Measurements from ENCODE around the gene SLC25A13.

The SLC25A13 gene

DNA sequence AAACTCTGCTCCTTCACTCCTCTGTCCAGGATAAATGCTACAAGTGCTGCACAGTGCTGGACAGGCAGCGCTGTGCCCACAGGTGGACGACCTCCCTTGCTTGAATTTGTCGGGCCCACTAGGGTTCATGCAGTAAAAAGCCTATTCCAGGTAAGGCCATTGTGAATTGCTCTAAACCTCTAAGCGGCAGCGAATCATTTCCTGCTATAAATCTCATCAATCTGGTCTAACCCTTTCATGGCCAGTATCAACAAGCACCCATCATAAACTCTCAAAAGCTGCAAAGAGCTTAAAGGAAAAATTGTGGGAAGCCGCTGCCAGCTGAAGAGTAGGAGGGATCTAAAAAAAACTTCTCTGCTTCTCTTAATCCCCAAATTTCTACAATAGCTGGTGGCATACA, 134.2 kb downstream of the SLC25A13 start:
- no peaks in the 10 kb centered on the region for H3K27me3 ChIP-seq (ENCODE audit: control insufficient read depth in 1 of 2, insufficient read depth in 2 of 2, low read length in 2 of 2)
- H3K4me3 ChIP-seq (ENCODE audit: low read length in 2 of 2), result no peak overlapping the region
- no peaks in the 10 kb centered on the region for H3K4me1 ChIP-seq (ENCODE audit: control insufficient read depth, insufficient read depth, low read length)
- no peak overlapping the region for H3K27ac ChIP-seq (ENCODE audit: low read length)
- H3K9ac ChIP-seq (ENCODE audit: low read length in 2 of 2), result no peak overlapping the region
- H3K36me3 ChIP-seq (ENCODE audit: control insufficient read depth in 2 of 2, insufficient read depth in 2 of 2, low read length in 2 of 2), result peaks cover 16 to 19% of the 10 kb centered on the region in 2 donors
- no peaks in the 10 kb centered on the region for H3K9me3 ChIP-seq (ENCODE audit: control insufficient read depth in 2 of 2, low read length in 2 of 2)

DNA sequence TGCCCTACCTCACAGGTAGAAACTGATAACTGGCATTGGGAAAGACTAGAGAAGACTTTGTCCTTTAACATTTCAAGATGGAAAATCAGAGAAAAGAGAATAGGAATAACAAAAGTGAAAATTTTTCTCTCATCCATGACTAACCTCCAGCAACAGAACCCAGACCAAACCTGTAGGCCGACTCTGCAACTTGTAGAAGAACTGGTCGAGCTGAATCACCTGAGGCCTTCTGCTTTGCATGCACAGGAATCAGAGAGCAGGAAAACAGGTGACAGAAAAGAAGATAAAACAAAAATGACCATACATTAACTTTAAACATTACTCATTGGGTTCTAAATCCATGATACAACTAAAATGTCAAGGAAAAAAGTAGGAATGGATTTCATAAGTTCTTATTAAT, 137.1 kb downstream of the SLC25A13 start:
- no peak overlapping the region for H3K4me3 ChIP-seq (ENCODE audit: low read length in 2 of 2)
- H3K27me3 ChIP-seq (ENCODE audit: control insufficient read depth in 1 of 2, insufficient read depth in 2 of 2, low read length in 2 of 2), result no peaks in the 10 kb centered on the region
- H3K9me3 ChIP-seq (ENCODE audit: control insufficient read depth in 2 of 2, low read length in 2 of 2), result no peaks in the 10 kb centered on the region
- H3K36me3 ChIP-seq (ENCODE audit: control insufficient read depth in 2 of 2, insufficient read depth in 2 of 2, low read length in 2 of 2), result peaks cover 15 to 20% of the 10 kb centered on the region in 2 donors
- H3K9ac ChIP-seq (ENCODE audit: low read length in 2 of 2), result no peak overlapping the region
- H3K27ac ChIP-seq (ENCODE audit: low read length), result no peak overlapping the region
- H3K4me1 ChIP-seq (ENCODE audit: control insufficient read depth, insufficient read depth, low read length), result no peaks in the 10 kb centered on the region

DNA sequence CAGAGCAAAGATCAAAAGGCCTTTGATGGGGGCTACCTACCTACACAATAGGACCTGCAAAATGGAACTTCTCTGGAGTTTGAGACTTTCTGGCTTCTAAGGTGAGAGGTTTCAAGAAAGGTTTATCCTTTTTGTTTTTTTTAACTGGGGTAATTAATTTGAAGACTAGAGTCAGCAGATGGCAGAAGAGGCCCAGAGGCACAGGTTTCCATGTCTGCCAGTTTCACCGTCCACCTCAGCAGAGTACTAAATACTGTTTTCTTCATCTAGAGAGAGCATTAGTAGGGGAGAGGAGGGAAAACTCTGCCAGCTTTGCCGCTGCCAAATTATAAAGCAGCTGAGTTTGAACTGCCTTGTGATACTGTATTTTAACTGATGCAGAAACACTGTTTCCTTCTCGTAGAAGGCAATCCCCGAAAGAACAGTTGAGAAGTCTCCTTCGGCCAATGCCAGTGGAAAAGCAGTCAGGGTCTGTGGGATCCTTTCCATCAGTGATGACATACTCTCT, 138.7 kb downstream of the SLC25A13 start:
- Histone ChIP-seq H3K4me3 (ENCODE audit: low read length in 2 of 2) (no peak overlapping the region), H3K27ac (ENCODE audit: low read length) (no peak overlapping the region), H3K4me1 (ENCODE audit: control insufficient read depth, insufficient read depth, low read length) (no peaks in the 10 kb centered on the region), H3K9me3 (ENCODE audit: control insufficient read depth in 2 of 2, low read length in 2 of 2) (no peaks in the 10 kb centered on the region), H3K9ac (ENCODE audit: low read length in 2 of 2) (no peak overlapping the region), H3K36me3 (ENCODE audit: control insufficient read depth in 2 of 2, insufficient read depth in 2 of 2, low read length in 2 of 2) (peaks cover 12 to 20% of the 10 kb centered on the region in 2 donors), H3K27me3 (ENCODE audit: control insufficient read depth in 1 of 2, insufficient read depth in 2 of 2, low read length in 2 of 2) (no peaks in the 10 kb centered on the region)

DNA sequence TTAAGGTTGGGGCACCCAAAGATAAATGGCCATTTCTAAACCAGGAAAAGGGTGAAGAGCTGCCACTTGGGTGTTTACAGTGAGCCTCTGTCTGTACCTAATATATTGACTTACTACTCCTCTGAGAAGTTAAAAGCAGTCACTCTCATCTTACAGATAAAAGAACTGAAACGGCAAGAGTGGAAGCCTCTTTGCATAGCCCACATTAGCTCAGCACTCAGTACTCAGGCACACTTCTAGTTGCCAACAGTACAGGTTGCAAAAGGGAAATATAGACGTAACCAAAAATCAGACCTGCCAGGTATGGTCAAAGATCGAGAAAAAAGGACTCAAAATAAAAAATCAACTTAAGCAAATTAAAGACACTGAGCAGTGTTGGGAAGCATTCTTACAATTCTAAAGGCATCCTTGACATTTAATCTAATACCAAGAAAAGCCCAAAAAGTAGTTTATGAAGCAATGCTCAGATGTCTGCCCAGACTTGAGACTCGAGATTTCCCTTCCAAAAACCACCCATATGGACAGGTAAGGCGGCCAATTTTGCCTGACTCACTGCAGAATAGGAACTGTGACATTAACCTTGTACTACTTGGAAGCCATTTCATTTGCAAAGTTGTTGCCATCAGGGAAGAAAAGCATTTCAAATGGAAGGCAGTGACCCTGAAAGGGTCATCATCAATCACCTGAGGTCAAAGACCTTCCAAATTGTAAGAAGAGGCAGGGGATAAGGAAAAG, 139.3 kb downstream of the SLC25A13 start:
- H3K4me3 ChIP-seq (ENCODE audit: low read length in 2 of 2), result no peak overlapping the region
- H3K9ac ChIP-seq (ENCODE audit: low read length in 2 of 2), result no peak overlapping the region
- H3K27me3 ChIP-seq (ENCODE audit: control insufficient read depth in 1 of 2, insufficient read depth in 2 of 2, low read length in 2 of 2), result no peaks in the 10 kb centered on the region
- no peaks in the 10 kb centered on the region for H3K4me1 ChIP-seq (ENCODE audit: control insufficient read depth, insufficient read depth, low read length)
- peaks cover 14 to 22% of the 10 kb centered on the region in 2 donors for H3K36me3 ChIP-seq (ENCODE audit: control insufficient read depth in 2 of 2, insufficient read depth in 2 of 2, low read length in 2 of 2)
- no peak overlapping the region for H3K27ac ChIP-seq (ENCODE audit: low read length)
- H3K9me3 ChIP-seq (ENCODE audit: control insufficient read depth in 2 of 2, low read length in 2 of 2), result no peaks in the 10 kb centered on the region

DNA sequence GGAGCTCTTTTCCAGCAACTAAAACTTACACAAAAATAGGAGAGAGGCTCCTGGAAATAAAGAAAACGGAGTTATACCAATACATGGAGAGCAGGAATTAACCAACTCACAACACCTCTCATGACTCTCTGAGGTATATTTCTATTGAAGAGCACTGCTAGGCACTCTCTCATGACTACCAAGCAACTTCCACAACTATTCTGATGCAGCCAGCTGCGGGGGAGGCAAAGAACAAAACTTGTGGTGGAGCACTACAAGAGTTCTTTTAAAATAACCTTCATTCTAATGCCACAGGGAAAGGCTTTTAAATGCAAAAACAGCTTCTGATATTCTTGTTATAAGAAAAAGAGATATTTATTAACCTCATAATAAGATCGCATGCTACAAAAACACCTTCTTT, 140.7 kb downstream of the SLC25A13 start:
- peaks cover 14 to 22% of the 10 kb centered on the region in 2 donors for H3K36me3 ChIP-seq (ENCODE audit: control insufficient read depth in 2 of 2, insufficient read depth in 2 of 2, low read length in 2 of 2)
- H3K27ac ChIP-seq (ENCODE audit: low read length), result no peak overlapping the region
- H3K9ac ChIP-seq (ENCODE audit: low read length in 2 of 2), result no peak overlapping the region
- H3K9me3 ChIP-seq (ENCODE audit: control insufficient read depth in 2 of 2, low read length in 2 of 2), result no peaks in the 10 kb centered on the region
- H3K4me1 ChIP-seq (ENCODE audit: control insufficient read depth, insufficient read depth, low read length), result no peaks in the 10 kb centered on the region
- H3K27me3 ChIP-seq (ENCODE audit: control insufficient read depth in 1 of 2, insufficient read depth in 2 of 2, low read length in 2 of 2), result no peaks in the 10 kb centered on the region
- H3K4me3 ChIP-seq (ENCODE audit: low read length in 2 of 2), result no peak overlapping the region

DNA sequence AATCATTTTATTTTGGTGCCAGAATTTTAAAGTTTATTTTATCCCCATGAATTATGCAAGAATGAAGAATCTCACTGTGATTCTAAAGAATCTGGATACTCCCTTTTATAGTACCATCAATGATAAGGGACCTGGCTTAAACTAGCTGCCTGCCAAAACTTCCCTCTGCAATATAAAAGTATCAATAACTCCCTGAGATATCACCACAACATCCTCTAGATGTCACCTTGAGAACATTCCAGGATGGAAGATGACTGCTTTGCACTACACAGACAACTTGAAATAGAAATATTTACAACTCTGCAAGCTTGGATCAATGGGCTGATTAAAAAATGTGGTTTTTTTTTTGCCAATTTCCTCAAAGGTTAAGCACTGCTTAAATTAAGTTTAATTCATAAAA, 142.1 kb downstream of the SLC25A13 start:
- Histone ChIP-seq H3K4me3 (ENCODE audit: low read length in 2 of 2) (no peak overlapping the region), H3K36me3 (ENCODE audit: control insufficient read depth in 2 of 2, insufficient read depth in 2 of 2, low read length in 2 of 2) (peaks cover 17 to 31% of the 10 kb centered on the region in 2 donors)

DNA sequence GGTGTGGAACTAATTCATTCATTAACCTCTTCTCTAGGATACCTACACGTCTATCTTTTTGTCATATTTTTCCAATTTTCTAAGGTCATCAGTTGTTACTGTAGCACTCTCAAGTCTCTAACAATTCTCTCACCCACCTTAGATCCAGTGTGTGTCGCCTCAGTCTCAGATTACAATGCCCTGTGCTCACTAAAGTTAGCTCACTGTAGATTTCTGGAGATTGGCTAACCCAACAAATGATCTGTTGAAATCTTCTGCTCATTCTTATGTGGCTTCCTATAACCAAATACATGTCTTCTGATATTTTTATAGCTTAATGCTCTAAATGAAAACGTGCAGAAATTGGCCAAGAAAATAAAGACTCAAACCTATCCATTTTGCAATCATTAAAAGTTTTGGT, 142.6 kb downstream of the SLC25A13 start:
- peaks cover 17 to 26% of the 10 kb centered on the region in 2 donors for H3K36me3 ChIP-seq (ENCODE audit: control insufficient read depth in 2 of 2, insufficient read depth in 2 of 2, low read length in 2 of 2)
- no peak overlapping the region for H3K4me3 ChIP-seq (ENCODE audit: low read length in 2 of 2)
- H3K27ac ChIP-seq (ENCODE audit: low read length), result no peak overlapping the region
- no peaks in the 10 kb centered on the region for H3K27me3 ChIP-seq (ENCODE audit: control insufficient read depth in 1 of 2, insufficient read depth in 2 of 2, low read length in 2 of 2)
- no peak overlapping the region for H3K9ac ChIP-seq (ENCODE audit: low read length in 2 of 2)
- no peaks in the 10 kb centered on the region for H3K9me3 ChIP-seq (ENCODE audit: control insufficient read depth in 2 of 2, low read length in 2 of 2)
- no peaks in the 10 kb centered on the region for H3K4me1 ChIP-seq (ENCODE audit: control insufficient read depth, insufficient read depth, low read length)

More for the DNA sequence above, 142.1 kb downstream of the SLC25A13 start:
- Histone ChIP-seq H3K4me1 (ENCODE audit: control insufficient read depth, insufficient read depth, low read length) (no peaks in the 10 kb centered on the region), H3K9me3 (ENCODE audit: control insufficient read depth in 2 of 2, low read length in 2 of 2) (no peaks in the 10 kb centered on the region), H3K27me3 (ENCODE audit: control insufficient read depth in 1 of 2, insufficient read depth in 2 of 2, low read length in 2 of 2) (no peaks in the 10 kb centered on the region), H3K27ac (ENCODE audit: low read length) (no peak overlapping the region), H3K9ac (ENCODE audit: low read length in 2 of 2) (no peak overlapping the region)

DNA sequence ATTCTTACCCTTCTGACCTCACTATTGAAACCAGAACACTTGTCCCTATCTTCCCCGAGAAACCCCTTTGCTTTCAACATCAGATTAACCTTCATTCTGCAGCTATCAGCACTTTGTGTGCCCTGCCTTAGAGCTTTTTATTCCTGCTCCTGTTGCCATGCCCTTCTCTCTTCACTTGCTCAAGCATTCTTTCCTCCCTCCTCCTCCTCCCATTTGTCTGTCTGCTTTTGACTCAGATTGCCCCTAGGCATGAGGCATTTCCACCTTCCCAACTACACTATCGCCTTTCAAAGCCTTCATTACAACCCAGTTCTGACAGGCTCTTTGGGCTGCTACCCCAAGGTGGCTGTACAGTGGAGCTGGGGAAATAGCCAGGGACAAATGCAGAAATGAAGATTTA, 143.3 kb downstream of the SLC25A13 start:
- H3K9ac ChIP-seq (ENCODE audit: low read length in 2 of 2), result no peak overlapping the region
- H3K4me1 ChIP-seq (ENCODE audit: control insufficient read depth, insufficient read depth, low read length), result no peaks in the 10 kb centered on the region
- H3K36me3 ChIP-seq (ENCODE audit: control insufficient read depth in 2 of 2, insufficient read depth in 2 of 2, low read length in 2 of 2), result peaks cover 16 to 20% of the 10 kb centered on the region in 2 donors
- H3K9me3 ChIP-seq (ENCODE audit: control insufficient read depth in 2 of 2, low read length in 2 of 2), result no peaks in the 10 kb centered on the region
- no peak overlapping the region for H3K27ac ChIP-seq (ENCODE audit: low read length)
- H3K27me3 ChIP-seq (ENCODE audit: control insufficient read depth in 1 of 2, insufficient read depth in 2 of 2, low read length in 2 of 2), result no peaks in the 10 kb centered on the region
- H3K4me3 ChIP-seq (ENCODE audit: low read length in 2 of 2), result no peak overlapping the region

DNA sequence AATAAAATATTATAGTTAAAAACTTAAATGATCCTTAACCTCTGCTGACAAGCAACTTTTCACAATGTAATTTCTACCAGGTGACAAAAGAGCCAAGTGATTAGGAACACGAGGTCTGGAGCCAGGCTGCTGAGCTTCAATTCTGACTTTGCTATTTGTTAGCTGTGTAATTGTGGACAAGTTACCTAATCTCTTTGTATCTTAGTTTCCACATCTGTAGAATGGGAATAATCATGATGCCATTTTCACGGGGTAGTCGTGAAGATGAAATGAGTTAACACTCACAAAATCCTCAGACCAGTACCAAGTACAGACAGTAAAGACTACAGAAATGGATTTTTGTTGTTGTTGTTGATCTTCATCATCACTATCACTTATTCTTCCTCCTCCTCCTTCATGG, 144.5 kb downstream of the SLC25A13 start:
- Histone ChIP-seq H3K36me3 (ENCODE audit: control insufficient read depth in 2 of 2, insufficient read depth in 2 of 2, low read length in 2 of 2) (peaks cover 8 to 13% of the 10 kb centered on the region in 2 donors), H3K27me3 (ENCODE audit: control insufficient read depth in 1 of 2, insufficient read depth in 2 of 2, low read length in 2 of 2) (no peaks in the 10 kb centered on the region), H3K9ac (ENCODE audit: low read length in 2 of 2) (no peak overlapping the region), H3K4me3 (ENCODE audit: low read length in 2 of 2) (no peak overlapping the region), H3K4me1 (ENCODE audit: control insufficient read depth, insufficient read depth, low read length) (no peaks in the 10 kb centered on the region), H3K27ac (ENCODE audit: low read length) (no peak overlapping the region), H3K9me3 (ENCODE audit: control insufficient read depth in 2 of 2, low read length in 2 of 2) (no peaks in the 10 kb centered on the region)

DNA sequence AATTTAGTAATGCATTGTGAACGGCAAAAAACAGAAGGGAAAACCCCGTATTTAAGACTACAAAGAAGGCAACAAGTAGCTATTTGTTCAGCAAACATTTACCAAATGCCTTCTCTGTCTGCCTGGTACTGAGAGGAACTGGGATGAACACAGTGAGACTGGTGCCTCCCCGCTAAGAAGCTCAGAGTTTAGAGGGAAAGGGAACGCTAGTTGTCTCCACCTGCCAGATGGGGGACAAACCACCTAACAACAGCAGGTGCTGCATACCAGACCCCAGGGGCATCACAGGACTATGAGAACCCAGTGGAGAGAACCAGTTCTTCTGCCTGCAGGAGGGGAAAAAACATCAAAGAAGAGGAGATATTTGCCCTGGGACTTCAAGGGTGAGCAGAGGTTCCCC, 147.1 kb downstream of the SLC25A13 start:
- Histone ChIP-seq H3K4me3 (ENCODE audit: low read length in 2 of 2) (no peak overlapping the region), H3K9me3 (ENCODE audit: control insufficient read depth in 2 of 2, low read length in 2 of 2) (no peaks in the 10 kb centered on the region), H3K36me3 (ENCODE audit: control insufficient read depth in 2 of 2, insufficient read depth in 2 of 2, low read length in 2 of 2) (peaks cover 6 to 13% of the 10 kb centered on the region in 2 donors), H3K9ac (ENCODE audit: low read length in 2 of 2) (no peak overlapping the region), H3K4me1 (ENCODE audit: control insufficient read depth, insufficient read depth, low read length) (no peaks in the 10 kb centered on the region), H3K27ac (ENCODE audit: low read length) (no peak overlapping the region), H3K27me3 (ENCODE audit: control insufficient read depth in 1 of 2, insufficient read depth in 2 of 2, low read length in 2 of 2) (no peaks in the 10 kb centered on the region)

DNA sequence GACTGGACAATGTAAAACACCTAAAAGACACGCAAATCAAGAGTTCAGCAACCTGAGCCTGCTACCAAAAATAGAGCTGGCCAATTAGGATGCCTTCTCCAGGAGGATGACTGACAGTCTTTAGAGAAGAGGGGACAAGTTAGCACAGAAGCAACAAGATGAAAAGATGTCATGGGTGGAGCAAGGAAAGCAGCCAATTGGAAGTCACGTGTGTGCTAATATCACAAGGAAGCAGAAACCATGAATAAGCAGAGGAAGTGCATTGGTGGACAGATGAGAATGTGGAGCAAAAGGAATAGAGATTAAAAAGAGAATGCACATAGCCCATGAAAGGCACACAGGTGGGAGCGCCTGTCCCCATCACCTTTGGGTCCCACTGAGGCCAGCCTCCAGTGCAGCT, 148.1 kb downstream of the SLC25A13 start:
- Histone ChIP-seq H3K36me3 (ENCODE audit: control insufficient read depth in 2 of 2, insufficient read depth in 2 of 2, low read length in 2 of 2) (peaks cover 6 to 13% of the 10 kb centered on the region in 2 donors), H3K9me3 (ENCODE audit: control insufficient read depth in 2 of 2, low read length in 2 of 2) (no peaks in the 10 kb centered on the region), H3K4me1 (ENCODE audit: control insufficient read depth, insufficient read depth, low read length) (no peaks in the 10 kb centered on the region), H3K9ac (ENCODE audit: low read length in 2 of 2) (no peak overlapping the region), H3K4me3 (ENCODE audit: low read length in 2 of 2) (no peak overlapping the region), H3K27ac (ENCODE audit: low read length) (no peak overlapping the region), H3K27me3 (ENCODE audit: control insufficient read depth in 1 of 2, insufficient read depth in 2 of 2, low read length in 2 of 2) (no peaks in the 10 kb centered on the region)
